AG09319 (cell line): ENCODE measurements around the gene PRKAG2.

Source experiments
- DNase-seq: peaks from one replicate; pipeline ENCODE4 v3.0.0-alpha.2; 2010; ENCODE audit warnings: low read depth; ENCODE audit errors: extremely low read depth
- TF ChIP-seq, protein P1 (sequence below): IDR thresholded peaks from 2 replicates; pipeline ENCODE4 v1.5.1; 2011; ENCODE audit warnings: low read depth, mild to moderate bottlenecking, inconsistent platforms, low read length, moderate library complexity

PRKAG2 gene

DNA sequence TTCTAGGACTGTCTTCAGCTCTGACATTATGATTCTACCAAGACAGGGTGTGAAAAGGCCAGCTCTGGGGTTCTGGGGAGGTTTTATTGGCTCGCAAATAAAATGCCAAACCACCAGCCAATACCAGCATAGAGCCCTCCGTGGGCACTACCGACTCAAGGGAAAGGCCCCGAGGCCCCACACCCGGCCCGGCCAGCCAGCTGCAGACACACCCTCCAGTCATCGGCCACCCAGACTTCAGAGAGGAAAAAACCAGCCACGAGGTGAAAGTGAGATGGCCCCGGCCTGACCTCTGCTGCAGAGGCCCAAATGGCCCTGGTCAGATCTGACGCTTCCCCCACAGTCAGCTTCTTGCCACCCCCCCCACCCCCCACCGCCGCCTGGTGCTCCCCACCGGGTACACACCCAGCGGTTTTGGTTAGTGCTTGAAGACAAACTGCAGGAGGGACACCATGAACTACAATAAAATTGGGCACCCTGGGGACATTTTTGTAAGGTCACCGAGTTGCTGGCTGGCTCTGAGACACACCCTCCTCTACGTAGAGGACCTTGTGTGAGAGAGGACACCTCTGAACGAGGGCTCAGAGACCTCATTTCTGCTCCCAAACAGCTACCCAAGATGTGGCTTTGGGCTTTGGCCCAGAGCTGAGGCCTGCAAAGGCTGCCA is 79.9 kb downstream of the PRKAG2 start:
- TF ChIP-seq, protein P1, sequence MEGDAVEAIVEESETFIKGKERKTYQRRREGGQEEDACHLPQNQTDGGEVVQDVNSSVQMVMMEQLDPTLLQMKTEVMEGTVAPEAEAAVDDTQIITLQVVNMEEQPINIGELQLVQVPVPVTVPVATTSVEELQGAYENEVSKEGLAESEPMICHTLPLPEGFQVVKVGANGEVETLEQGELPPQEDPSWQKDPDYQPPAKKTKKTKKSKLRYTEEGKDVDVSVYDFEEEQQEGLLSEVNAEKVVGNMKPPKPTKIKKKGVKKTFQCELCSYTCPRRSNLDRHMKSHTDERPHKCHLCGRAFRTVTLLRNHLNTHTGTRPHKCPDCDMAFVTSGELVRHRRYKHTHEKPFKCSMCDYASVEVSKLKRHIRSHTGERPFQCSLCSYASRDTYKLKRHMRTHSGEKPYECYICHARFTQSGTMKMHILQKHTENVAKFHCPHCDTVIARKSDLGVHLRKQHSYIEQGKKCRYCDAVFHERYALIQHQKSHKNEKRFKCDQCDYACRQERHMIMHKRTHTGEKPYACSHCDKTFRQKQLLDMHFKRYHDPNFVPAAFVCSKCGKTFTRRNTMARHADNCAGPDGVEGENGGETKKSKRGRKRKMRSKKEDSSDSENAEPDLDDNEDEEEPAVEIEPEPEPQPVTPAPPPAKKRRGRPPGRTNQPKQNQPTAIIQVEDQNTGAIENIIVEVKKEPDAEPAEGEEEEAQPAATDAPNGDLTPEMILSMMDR = no peak
- no peak for DNase-seq

DNA sequence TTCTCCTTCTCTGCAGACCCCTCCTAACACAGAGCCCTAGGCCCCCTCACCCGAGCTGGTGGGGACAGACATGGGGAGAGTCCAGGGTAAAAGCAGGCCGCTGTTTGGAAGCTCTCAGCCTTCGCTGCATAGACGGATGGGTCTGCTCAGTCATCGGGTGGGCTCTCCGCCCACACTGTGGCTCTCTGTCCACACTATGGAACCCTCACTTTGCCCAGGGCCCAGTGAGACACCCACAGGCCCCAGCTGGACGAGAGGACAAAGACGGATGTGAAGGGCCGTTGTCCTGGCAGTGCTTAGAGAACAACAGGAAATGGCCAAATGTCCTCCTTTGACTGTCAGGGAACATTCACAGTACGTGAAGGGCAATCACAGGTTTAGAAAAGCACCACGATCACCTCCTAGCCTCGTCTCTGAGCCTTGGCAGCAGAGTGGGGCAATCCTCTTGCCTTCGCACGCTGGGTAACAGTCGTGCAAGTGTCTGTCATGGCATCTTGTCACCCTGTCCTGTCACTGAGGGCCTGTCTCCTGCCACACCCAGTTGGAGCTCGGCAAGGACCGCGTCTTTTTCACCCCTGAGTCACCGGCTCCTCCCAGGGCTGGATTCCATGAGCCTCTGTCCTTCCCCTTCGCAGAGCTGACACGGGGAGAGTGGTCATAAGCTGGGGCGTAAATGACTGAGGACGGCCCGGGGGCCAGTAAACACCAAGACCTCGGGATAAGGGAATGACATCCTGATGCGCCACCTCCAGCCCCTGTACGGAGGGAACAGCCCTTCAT is 80.6 kb downstream of the PRKAG2 start:
- DNase-seq = no peak
- TF ChIP-seq, protein P1 = no peak

DNA sequence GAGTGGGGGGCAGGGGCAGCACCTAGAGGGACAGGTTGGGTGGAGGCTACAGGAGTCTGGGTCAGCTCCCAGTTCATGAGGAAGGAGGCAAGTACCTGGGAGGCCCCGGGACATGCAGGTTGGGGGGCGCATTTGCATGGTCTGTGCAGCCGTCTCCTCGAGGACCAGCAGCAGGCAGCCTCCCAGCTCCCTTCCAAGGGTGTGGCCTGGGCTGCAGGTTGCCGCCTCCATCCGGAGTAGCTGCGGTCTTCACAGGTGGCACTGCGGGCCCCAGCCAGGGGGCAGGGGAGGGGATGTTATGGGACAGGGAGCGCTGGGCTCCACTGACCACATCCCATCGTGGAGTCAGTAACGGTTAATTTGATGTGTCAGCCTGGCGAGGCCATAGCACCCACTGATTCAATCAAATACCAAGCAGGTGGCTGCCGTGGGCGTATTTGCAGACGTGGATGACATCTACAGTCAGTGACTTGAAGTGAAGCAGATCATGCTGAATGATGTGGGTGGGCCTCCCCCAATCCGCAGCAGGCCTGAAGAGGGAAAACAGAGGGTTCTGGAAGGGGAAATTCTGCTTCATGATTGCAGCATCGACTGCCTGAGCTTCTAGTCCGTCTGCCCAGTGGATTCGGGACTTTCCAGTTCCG is 81.6 kb downstream of the PRKAG2 start:
- no peak for DNase-seq
- TF ChIP-seq, protein P1 = no peak

DNA sequence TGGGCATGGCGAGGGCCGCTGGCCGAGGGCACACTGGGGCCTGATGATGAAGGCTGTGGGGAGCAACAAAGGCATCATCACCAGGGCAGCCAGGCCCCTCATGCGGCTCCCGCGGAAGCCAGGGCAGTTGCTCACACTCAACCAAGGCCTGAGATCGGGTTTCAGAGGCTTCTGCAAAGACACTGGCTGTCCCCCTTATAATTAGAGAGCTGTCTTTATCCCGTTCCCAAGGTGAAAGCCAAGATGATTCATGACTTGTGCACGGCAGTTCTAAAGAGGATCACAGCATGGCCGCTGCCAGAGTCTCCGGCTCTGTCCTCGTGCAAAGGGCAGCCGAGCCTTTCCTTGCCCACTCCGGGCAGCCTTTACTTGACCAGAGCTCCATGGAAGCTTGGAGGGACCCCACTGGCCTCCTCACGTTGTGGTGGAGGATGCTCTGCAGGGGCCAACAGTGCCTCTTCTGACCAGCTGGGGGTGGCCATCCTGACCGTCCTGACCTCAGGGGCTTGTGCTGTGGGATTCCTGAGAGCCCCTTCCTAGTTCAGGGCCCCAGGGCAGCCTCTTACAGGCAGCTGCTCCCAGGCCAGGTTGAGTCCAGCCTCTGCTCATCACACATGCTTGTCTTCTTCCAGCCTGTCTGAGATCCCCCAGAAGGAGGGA is 82.3 kb downstream of the PRKAG2 start:
- no peak for DNase-seq
- TF ChIP-seq, protein P1 = no peak

DNA sequence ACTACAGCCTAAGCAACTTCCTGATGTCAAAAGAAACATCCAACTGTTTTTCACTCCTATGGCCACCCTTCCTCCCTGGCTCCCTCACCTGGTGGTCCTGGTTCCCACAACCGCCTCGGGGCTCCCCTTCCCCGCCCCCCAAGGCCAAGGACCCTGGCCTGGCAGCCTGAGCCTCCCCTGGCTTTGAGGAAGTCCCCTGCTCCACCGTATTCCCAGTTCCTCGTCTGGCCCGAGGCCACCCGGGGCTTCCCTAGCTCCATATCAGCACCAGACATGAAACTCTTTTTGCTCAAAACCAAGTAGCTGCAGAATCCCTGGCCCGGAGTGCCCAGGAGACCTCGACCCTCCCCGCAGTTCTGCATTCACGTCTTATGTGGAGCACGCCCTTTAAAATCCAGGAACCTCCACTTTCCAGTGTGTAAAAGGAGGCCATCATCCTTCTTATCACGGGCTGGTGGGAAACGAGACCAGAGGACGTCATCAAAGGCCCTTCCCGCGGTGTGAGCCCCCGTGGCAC is 82.9 kb downstream of the PRKAG2 start:
- no peak for DNase-seq
- TF ChIP-seq, protein P1 = no peak

- no peak for DNase-seq
Measured at GRCh38 chr7:151793531-151793951, 83.4 kb downstream of the PRKAG2 start.

More at GRCh38 chr7:151793531-151793951, 83.4 kb downstream of the PRKAG2 start:
- TF ChIP-seq, protein P1 = no peak
